Naive thymus-derived CD4-positive, alpha-beta T cell (primary cell): ENCODE measurements around the gene ZNF248. TPM values are rescaled to one million over a fixed set of nuclear protein-coding genes. Genes with fewer than 3 reads are reported as not detected.

Experiments
- ATAC-seq: fragments of 150-1000 bp; cut with Tn5 transposase; 2 replicates; pipeline ENCODE4 v1.10.0; 2021; ENCODE audit warnings: mild to moderate bottlenecking, moderate library complexity
- CTCF ChIA-PET: fragments of 350-600 bp; sonication (Branson Sonifier 250); formaldehyde crosslinking; loops from one replicate; lab custom pipeline; 2021; ENCODE audit warnings: antibody characterized with exemption; lab: Charles Lee
- POLR2A ChIA-PET: fragments of 350-600 bp; sonication (Branson Sonifier 250); formaldehyde crosslinking; loops from one replicate; lab custom pipeline; 2021; ENCODE audit warnings: antibody characterized with exemption, inconsistent platforms; lab: Charles Lee
- DNase-seq, 9 donors: peaks; one replicate each; pipeline versions ENCODE4 v3.0.0 to v3.0.0-alpha.2; 2020 to 2022; ENCODE audit warnings: mixed read lengths in 1 of 9
- H3K27ac ChIP-seq: one replicate; pipeline ENCODE4 v1.7.0; 2013; ENCODE audit warnings: mild to moderate bottlenecking, low read depth, low read length, moderate library complexity
- H3K27me3 ChIP-seq, 2 donors: one replicate each; pipeline ENCODE4 v1.7.0; 2013; ENCODE audit warnings: low read length in 2 of 2, mild to moderate bottlenecking in 2 of 2, moderate library complexity in 2 of 2; ENCODE audit not compliant: control insufficient read depth in 2 of 2, insufficient read depth in 2 of 2
- H3K36me3 ChIP-seq, 3 experiments: 1 replicate in 2 of 3; 2 replicates in 1 of 3; pipeline ENCODE4 v1.7.0; 2013; ENCODE audit warnings: low read length in 3 of 3, mild to moderate bottlenecking in 3 of 3, moderate library complexity in 1 of 3; ENCODE audit not compliant: insufficient read depth in 3 of 3, control insufficient read depth in 2 of 3
- H3K4me1 ChIP-seq, 2 donors: one replicate each; pipeline ENCODE4 v1.7.0; 2013; ENCODE audit warnings: low read length in 2 of 2, mild to moderate bottlenecking in 2 of 2, moderate library complexity in 1 of 2; ENCODE audit not compliant: control insufficient read depth in 2 of 2, insufficient read depth in 2 of 2
- H3K4me3 ChIP-seq: 2 replicates; pipeline ENCODE4 v1.7.0; 2013; ENCODE audit warnings: mild to moderate bottlenecking, low read length
- H3K9me3 ChIP-seq, 3 experiments: 1 replicate in 2 of 3; 2 replicates in 1 of 3; pipeline ENCODE4 v1.7.0; 2013; ENCODE audit warnings: low read length in 3 of 3; ENCODE audit not compliant: control insufficient read depth in 2 of 3
- H3K27ac Mint-ChIP-seq, 9 donors: one replicate each; pipeline ENCODE4 v1.8.0; 2020 to 2022; ENCODE audit warnings: mixed read lengths in 9 of 9, mild to moderate bottlenecking in 8 of 9, moderate library complexity in 5 of 9, inconsistent platforms in 2 of 9
- H3K27me3 Mint-ChIP-seq, 5 donors: one replicate each; pipeline ENCODE4 v1.8.0; 2021 to 2022; ENCODE audit warnings: mixed read lengths in 5 of 5, mild to moderate bottlenecking in 1 of 5
- H3K36me3 Mint-ChIP-seq, 5 donors: one replicate each; pipeline ENCODE4 v1.8.0; 2020 to 2022; ENCODE audit warnings: mixed read lengths in 5 of 5, mild to moderate bottlenecking in 3 of 5, inconsistent platforms in 1 of 5
- H3K4me1 Mint-ChIP-seq, 7 donors: one replicate each; pipeline ENCODE4 v1.8.0; 2020 to 2022; ENCODE audit warnings: mixed read lengths in 7 of 7, mild to moderate bottlenecking in 3 of 7, inconsistent platforms in 1 of 7
- H3K4me3 Mint-ChIP-seq, 10 donors: one replicate each; pipeline ENCODE4 v1.8.0; 2020 to 2022; ENCODE audit warnings: mild to moderate bottlenecking in 10 of 10, mixed read lengths in 10 of 10, moderate library complexity in 6 of 10, inconsistent platforms in 2 of 10
- H3K9me3 Mint-ChIP-seq, 11 donors: one replicate each; pipeline ENCODE4 v1.8.0; 2020 to 2022; ENCODE audit warnings: mixed read lengths in 11 of 11, mild to moderate bottlenecking in 4 of 11, inconsistent platforms in 1 of 11, moderate library complexity in 1 of 11
- intact Hi-C, 2 donors: fragments of 100-400 bp; cut with micrococcal nuclease; formaldehyde crosslinking; loops; one replicate each; pipeline ENCODE4 v1.15.1; 2023
- polyA plus RNA-seq, 2 donors: library from polyadenylated mRNA; unstranded; fragments of 300-500 nt; fragmentation: Illumina TruSeq; gene quantifications; one replicate each; pipeline ENCODE4 v1.2.3, GENCODE V29; 2021
- total RNA-seq, 6 experiments: library from RNA in 5 of 6; stranded (reverse) in 5 of 6; gene quantifications; 1 replicate in 5 of 6; 2 replicates in 1 of 6; pipeline ENCODE4 v1.2.3 and lab custom pipeline; 2021 to 2026

Gene ZNF248
- total and polyA plus RNA-seq, 7 experiments from 2014 or later, result 4.3 to 26.9 (median 6.8) TPM

DNA sequence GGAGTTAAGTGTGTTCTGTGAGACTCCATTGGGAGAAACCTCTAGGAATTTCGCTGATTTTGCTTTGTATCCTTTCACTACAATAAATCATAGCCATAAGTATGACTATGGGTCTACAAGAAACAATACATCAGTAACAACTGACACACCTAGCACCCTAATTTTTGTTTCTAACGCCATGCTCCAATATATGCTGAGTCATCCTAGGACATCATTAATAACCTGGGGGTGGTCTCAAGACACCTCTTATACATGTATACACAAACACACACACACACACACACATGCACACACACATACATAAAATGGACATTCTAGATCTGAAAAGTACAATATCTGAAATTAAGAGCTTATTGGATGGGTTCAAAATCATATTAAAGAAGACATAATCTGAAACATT is 18.2 kb downstream of the ZNF248 start:
- no peak overlapping the region for H3K4me3 ChIP-seq
- no peak overlapping the region for H3K27ac ChIP-seq
- no peaks in the 10 kb centered on the region for H3K27me3 ChIP-seq
- H3K36me3 ChIP-seq, result peaks cover 6 to 59% (median 11%) of the 10 kb centered on the region in 3 experiments
- H3K4me1 Mint-ChIP-seq, result peaks cover 2 to 31% (median 15%) of the 10 kb centered on the region in 7 donors
- intact Hi-C loops, result no loop called here
- ChIA-PET POLR2A (no interaction called here), CTCF (no interaction called here)
- ATAC-seq, result no peak
- no peaks in the 10 kb centered on the region for H3K27me3 Mint-ChIP-seq
- H3K36me3 Mint-ChIP-seq, result peaks cover 41 to 99% (median 92%) of the 10 kb centered on the region in 5 donors
- no peaks in the 10 kb centered on the region for H3K4me1 ChIP-seq
- no peak overlapping the region for H3K27ac Mint-ChIP-seq
- H3K4me3 Mint-ChIP-seq, result no peak overlapping the region
- H3K9me3 ChIP-seq, result peaks cover 0 to 12% (median 0%) of the 10 kb centered on the region in 3 experiments
- peaks cover 5 to 89% (median 53%) of the 10 kb centered on the region in 11 donors for H3K9me3 Mint-ChIP-seq
- DNase-seq, result no peak

DNA sequence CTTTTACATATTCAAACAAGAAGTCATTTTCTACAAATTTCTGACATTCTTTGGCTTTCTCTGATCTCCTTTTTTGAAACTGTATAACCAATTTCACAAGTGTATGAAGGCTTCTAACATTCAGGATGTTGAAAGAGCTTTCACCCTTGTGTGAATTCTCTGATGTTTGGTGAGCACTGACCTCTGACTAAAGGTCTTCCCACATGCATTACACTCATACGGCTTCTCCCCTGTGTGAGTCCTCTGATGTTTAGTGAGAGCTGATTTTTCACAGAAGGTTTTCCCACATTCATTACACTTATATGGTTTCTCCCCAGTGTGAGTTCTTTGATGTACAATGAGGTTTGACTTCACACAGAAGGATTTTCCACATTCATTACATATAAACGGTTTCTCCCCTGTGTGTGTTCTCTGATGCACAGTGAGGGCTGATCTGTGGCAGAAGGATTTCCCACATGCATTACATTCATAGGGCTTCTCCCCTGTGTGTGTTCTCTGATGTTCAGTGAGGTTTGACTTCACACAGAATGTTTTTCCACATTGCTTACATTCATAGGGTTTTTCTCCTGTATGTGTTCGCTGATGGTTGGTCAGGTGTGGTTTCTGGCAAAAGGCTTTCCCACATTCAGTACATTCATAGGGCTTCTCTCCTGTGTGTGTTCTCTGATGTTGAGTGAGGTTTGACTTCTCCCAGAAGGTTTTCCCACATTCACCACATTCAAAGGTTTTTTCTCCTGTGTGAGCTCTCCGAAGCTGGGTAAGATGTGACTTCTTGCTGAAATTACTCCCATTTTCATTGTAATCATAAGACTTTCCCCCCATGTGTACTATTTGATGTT is 25.7 kb downstream of the ZNF248 start:
- H3K9me3 Mint-ChIP-seq, result peaks cover 23 to 100% (median 80%) of the 10 kb centered on the region in 11 donors
- no peak for DNase-seq
- peak overlapping the region in 1 of 10 donors; percentile 23 for H3K4me3 Mint-ChIP-seq
- no peak for ATAC-seq
- H3K27me3 Mint-ChIP-seq, result no peaks in the 10 kb centered on the region
- Histone ChIP-seq H3K36me3 (peaks cover 18 to 72% (median 23%) of the 10 kb centered on the region in 3 experiments), H3K27ac (no peak overlapping the region), H3K27me3 (no peaks in the 10 kb centered on the region), H3K4me3 (no peak overlapping the region), H3K9me3 (peaks cover 15 to 64% (median 30%) of the 10 kb centered on the region in 3 experiments), H3K4me1 (no peaks in the 10 kb centered on the region)
- intact Hi-C loops, result loop anchor here in 1 of 2 donors (1.0 kb wide), 1 partner anchor 10 kb away; no protein-coding TSS in a partner anchor
- H3K36me3 Mint-ChIP-seq, result peaks cover 73 to 100% (median 98%) of the 10 kb centered on the region in 5 donors
- no peak overlapping the region for H3K27ac Mint-ChIP-seq
- peaks cover 0 to 29% (median 11%) of the 10 kb centered on the region in 7 donors for H3K4me1 Mint-ChIP-seq
- CTCF ChIA-PET, result no interaction called here
- POLR2A ChIA-PET, result no interaction called here

DNA sequence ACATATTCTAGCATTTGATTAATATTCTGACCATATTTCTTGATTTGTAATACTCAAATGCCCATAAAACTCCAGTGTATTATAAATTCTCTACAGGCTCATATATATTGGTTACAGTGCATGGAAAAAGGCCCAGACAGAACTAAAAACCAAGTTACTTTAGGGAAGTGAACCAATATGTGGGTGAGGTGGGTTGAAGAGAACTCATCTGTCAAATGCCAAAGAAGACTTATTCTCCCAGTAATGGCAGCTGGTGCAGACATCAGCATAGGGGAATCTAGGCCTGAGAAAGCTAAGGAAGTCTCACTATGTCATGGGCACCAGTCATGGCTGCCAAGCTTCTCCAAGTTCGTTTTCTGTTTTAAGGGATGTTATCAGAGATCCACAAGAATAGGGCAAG is 30.6 kb downstream of the ZNF248 start:
- no peak for ATAC-seq
- ChIA-PET CTCF (interaction anchor here (0.9 kb wide), 1 partner anchor 11 kb away, joined by 3 read pairs; no protein-coding TSS in a partner anchor), POLR2A (interaction anchor here (0.5 kb wide), 1 partner anchor 294 kb away, joined by 3 read pairs; no protein-coding TSS in a partner anchor)
- H3K36me3 Mint-ChIP-seq, result peaks cover 35 to 74% (median 65%) of the 10 kb centered on the region in 5 donors
- Histone ChIP-seq H3K4me3 (no peak overlapping the region), H3K9me3 (peaks cover 8 to 49% (median 20%) of the 10 kb centered on the region in 3 experiments), H3K27ac (no peak overlapping the region), H3K27me3 (no peaks in the 10 kb centered on the region), H3K4me1 (no peaks in the 10 kb centered on the region), H3K36me3 (peaks cover under 1 to 27% (median 3%) of the 10 kb centered on the region in 3 experiments)
- no peak for DNase-seq
- H3K27ac Mint-ChIP-seq, result no peak overlapping the region
- H3K4me1 Mint-ChIP-seq, result peaks cover 0 to 2% (median 0%) of the 10 kb centered on the region in 7 donors
- H3K4me3 Mint-ChIP-seq, result no peak overlapping the region
- peaks cover 16 to 97% (median 61%) of the 10 kb centered on the region in 11 donors for H3K9me3 Mint-ChIP-seq
- intact Hi-C loops, result no loop called here
- no peaks in the 10 kb centered on the region for H3K27me3 Mint-ChIP-seq

DNA sequence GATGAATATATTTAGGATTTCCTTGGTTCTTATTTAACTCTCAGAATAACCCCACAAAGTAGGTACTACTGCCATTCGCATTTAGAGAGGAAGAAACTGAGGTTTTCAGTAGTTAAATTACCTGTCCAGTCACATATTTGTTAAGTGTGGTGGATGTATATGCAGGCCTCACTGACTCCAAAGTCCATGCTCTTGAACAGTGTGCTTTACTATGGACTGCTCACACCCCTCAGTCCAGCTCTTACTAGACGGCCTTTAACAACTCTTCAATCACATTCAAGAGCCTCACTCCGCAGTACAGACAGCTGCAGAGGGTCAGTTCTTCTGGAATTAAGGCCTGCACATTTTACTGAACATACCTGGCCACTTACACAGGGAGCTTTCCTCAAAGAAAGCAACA is 36.2 kb downstream of the ZNF248 start:
- CTCF ChIA-PET, result no interaction called here
- H3K36me3 Mint-ChIP-seq, result peaks cover 7 to 38% (median 22%) of the 10 kb centered on the region in 5 donors

DNA sequence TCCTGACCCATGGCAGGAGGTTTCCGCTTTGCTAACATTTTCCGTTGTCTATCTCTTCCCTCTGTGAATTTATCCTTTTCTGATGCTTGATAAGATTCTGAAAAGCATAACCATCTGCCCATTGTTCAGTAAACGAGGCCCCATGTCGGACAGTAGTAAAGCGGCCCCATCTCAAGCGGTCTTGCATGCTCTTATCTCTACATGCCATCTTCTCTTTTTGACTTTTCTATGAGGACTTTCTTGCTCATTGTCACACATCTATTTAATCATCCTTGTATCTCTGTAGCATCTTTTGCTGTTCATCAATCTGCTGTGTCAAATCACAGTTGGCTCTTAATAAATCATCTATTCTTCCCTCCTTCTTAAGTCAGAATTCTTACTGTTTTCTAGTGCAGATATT is 37.6 kb downstream of the ZNF248 start:
- no peaks in the 10 kb centered on the region for H3K36me3 ChIP-seq
- peaks cover 4 to 40% (median 20%) of the 10 kb centered on the region in 5 donors for H3K36me3 Mint-ChIP-seq
- no peaks in the 10 kb centered on the region for H3K4me1 Mint-ChIP-seq

More for the DNA sequence above, 36.2 kb downstream of the ZNF248 start:
- H3K4me3 Mint-ChIP-seq, result no peak overlapping the region
- ATAC-seq (no peak), DNase-seq (no peak)
- Histone ChIP-seq H3K36me3 (no peaks in the 10 kb centered on the region), H3K27ac (no peak overlapping the region), H3K27me3 (no peaks in the 10 kb centered on the region), H3K4me1 (no peaks in the 10 kb centered on the region), H3K9me3 (peaks cover 0 to 47% (median 4%) of the 10 kb centered on the region in 3 experiments), H3K4me3 (no peak overlapping the region)
- no peaks in the 10 kb centered on the region for H3K4me1 Mint-ChIP-seq
- intact Hi-C loops, result no loop called here
- H3K27ac Mint-ChIP-seq, result no peak overlapping the region
- no peaks in the 10 kb centered on the region for H3K27me3 Mint-ChIP-seq
- H3K9me3 Mint-ChIP-seq, result peaks cover 14 to 94% (median 49%) of the 10 kb centered on the region in 11 donors
- POLR2A ChIA-PET, result no interaction called here

DNA sequence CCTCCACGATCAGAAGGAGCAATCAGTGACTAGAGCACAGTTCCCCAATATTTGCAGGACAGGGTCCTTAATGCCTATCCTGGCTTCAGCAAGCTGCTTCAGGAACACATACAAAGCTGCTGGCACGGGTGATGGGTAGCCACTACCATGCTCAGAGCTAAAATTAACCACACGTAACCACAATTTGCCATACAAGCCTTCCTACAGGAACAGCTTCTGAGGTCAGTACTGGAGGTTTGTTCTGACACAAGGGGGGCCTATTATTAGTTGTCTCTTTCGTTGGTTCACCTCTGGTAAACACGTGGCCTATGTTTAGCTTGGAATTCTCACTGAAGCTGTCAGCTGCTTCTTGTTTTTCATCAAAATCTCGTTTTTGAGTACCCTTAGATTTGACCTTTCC is 41.1 kb downstream of the ZNF248 start:
- H3K4me1 Mint-ChIP-seq, result no peaks in the 10 kb centered on the region
- DNase-seq (no peak), ATAC-seq (no peak)
- H3K4me1 ChIP-seq, result no peaks in the 10 kb centered on the region
- H3K9me3 ChIP-seq, result peaks cover 0 to 63% (median 0%) of the 10 kb centered on the region in 3 experiments
- intact Hi-C loops, result no loop called here
- no peak overlapping the region for H3K27ac Mint-ChIP-seq
- no peak overlapping the region for H3K4me3 ChIP-seq
- no peak overlapping the region for H3K4me3 Mint-ChIP-seq
- no peaks in the 10 kb centered on the region for H3K27me3 Mint-ChIP-seq
- CTCF ChIA-PET, result no interaction called here
- H3K27ac ChIP-seq, result no peak overlapping the region
- peaks cover 0 to 53% (median 29%) of the 10 kb centered on the region in 5 donors for H3K36me3 Mint-ChIP-seq
- no peaks in the 10 kb centered on the region for H3K36me3 ChIP-seq
- POLR2A ChIA-PET, result no interaction called here
- no peaks in the 10 kb centered on the region for H3K27me3 ChIP-seq
- peaks cover 18 to 96% (median 57%) of the 10 kb centered on the region in 11 donors for H3K9me3 Mint-ChIP-seq

More for the DNA sequence above, 37.6 kb downstream of the ZNF248 start:
- no peaks in the 10 kb centered on the region for H3K27me3 Mint-ChIP-seq
- DNase-seq (no peak), ATAC-seq (no peak)
- H3K27ac ChIP-seq, result no peak overlapping the region
- CTCF ChIA-PET, result no interaction called here
- no peaks in the 10 kb centered on the region for H3K4me1 ChIP-seq
- no peak overlapping the region for H3K4me3 ChIP-seq
- no peaks in the 10 kb centered on the region for H3K27me3 ChIP-seq
- POLR2A ChIA-PET, result no interaction called here
- H3K4me3 Mint-ChIP-seq, result no peak overlapping the region
- H3K9me3 ChIP-seq, result peaks cover 0 to 54% (median 0%) of the 10 kb centered on the region in 3 experiments
- intact Hi-C loops, result no loop called here
- no peak overlapping the region for H3K27ac Mint-ChIP-seq
- H3K9me3 Mint-ChIP-seq, result peaks cover 23 to 94% (median 52%) of the 10 kb centered on the region in 11 donors
